MM.1S (cell line): Measurements from ENCODE around the gene ARHGEF7.
A peak's percentile ranks its signal among the peaks of the same experiment; 100 is the strongest.

ENCODE experiments used
- DNase-seq: peaks from one replicate; pipeline ENCODE4 v3.0.0-alpha.2; 2015
- H2AFZ ChIP-seq: fragments of 300-600 bp; sonication (generic); 2 replicates; pipeline ENCODE4 v1.6.0; 2016; ENCODE audit warnings: antibody characterized with exemption, low read length
- H3F3A ChIP-seq: fragments of 300-600 bp; sonication (generic); 2 replicates; pipeline ENCODE4 v1.6.1; 2016; ENCODE audit warnings: mild to moderate bottlenecking, antibody characterized with exemption, low read length, moderate library complexity, mixed read lengths; ENCODE audit not compliant: insufficient read depth
- H3K27ac ChIP-seq: fragments of 300-600 bp; sonication (generic); 2 replicates; pipeline ENCODE4 v1.5.1; 2016; ENCODE audit warnings: mild to moderate bottlenecking, low read length
- H3K27me3 ChIP-seq: fragments of 300-600 bp; sonication (generic); replicated peaks from 2 replicates; pipeline ENCODE4 v1.6.0; 2016; ENCODE audit warnings: low read length; ENCODE audit not compliant: insufficient read depth
- H3K36me3 ChIP-seq: fragments of 300-600 bp; sonication (generic); replicated peaks from 2 replicates; pipeline ENCODE4 v1.6.1; 2016; ENCODE audit warnings: mild to moderate bottlenecking, low read length, mixed read lengths; ENCODE audit not compliant: insufficient read depth
- H3K4me1 ChIP-seq: fragments of 300-600 bp; sonication (generic); 2 replicates; pipeline ENCODE4 v1.6.1; 2016; ENCODE audit warnings: low read length, mixed read lengths
- H3K4me2 ChIP-seq: fragments of 300-600 bp; sonication (generic); 2 replicates; pipeline ENCODE4 v1.6.0; 2016; ENCODE audit warnings: low read depth, low read length
- H3K4me3 ChIP-seq: fragments of 300-600 bp; sonication (generic); 2 replicates; pipeline ENCODE4 v1.5.1; 2016; ENCODE audit warnings: low read length, mixed read lengths
- H3K79me2 ChIP-seq: fragments of 300-600 bp; sonication (generic); 2 replicates; pipeline ENCODE4 v1.6.1; 2016; ENCODE audit warnings: mixed run types, low read length, mixed read lengths
- H3K9ac ChIP-seq: fragments of 300-600 bp; sonication (generic); 2 replicates; pipeline ENCODE4 v1.6.1; 2016; ENCODE audit warnings: low read length, mixed read lengths
- H3K9me2 ChIP-seq: fragments of 300-600 bp; sonication (generic); replicated peaks from 2 replicates; pipeline ENCODE4 v1.6.1; 2016; ENCODE audit warnings: mild to moderate bottlenecking, low read length, mixed read lengths; ENCODE audit not compliant: insufficient read depth
- H3K9me3 ChIP-seq: fragments of 300-600 bp; sonication (generic); replicated peaks from 2 replicates; pipeline ENCODE4 v1.6.1; 2016; ENCODE audit warnings: mild to moderate bottlenecking, low read length, mixed read lengths; ENCODE audit not compliant: insufficient read depth
- H4K20me1 ChIP-seq: fragments of 300-600 bp; sonication (generic); 2 replicates; pipeline ENCODE4 v1.6.1; 2016; ENCODE audit warnings: mild to moderate bottlenecking, low read length, moderate library complexity, mixed read lengths; ENCODE audit not compliant: insufficient read depth
- EZH2 ChIP-seq: fragments of 300-600 bp; sonication (generic); optimal IDR thresholded peaks from 2 replicates; pipeline ENCODE3; 2017; ENCODE audit warnings: low read depth, mild to moderate bottlenecking, antibody characterized with exemption, low read length, mixed read lengths
- EZH2phosphoT487 ChIP-seq: fragments of 300-600 bp; sonication (generic); IDR thresholded peaks from 2 replicates; pipeline ENCODE4 v1.6.1; 2018; ENCODE audit warnings: antibody characterized with exemption, low read length
- TF ChIP-seq, protein P1 (sequence below): fragments of 300-600 bp; sonication (generic); IDR thresholded peaks from 2 replicates; pipeline ENCODE4 v1.5.1; 2016; ENCODE audit warnings: antibody characterized with exemption, low read length, mixed read lengths

Gene ARHGEF7

DNA sequence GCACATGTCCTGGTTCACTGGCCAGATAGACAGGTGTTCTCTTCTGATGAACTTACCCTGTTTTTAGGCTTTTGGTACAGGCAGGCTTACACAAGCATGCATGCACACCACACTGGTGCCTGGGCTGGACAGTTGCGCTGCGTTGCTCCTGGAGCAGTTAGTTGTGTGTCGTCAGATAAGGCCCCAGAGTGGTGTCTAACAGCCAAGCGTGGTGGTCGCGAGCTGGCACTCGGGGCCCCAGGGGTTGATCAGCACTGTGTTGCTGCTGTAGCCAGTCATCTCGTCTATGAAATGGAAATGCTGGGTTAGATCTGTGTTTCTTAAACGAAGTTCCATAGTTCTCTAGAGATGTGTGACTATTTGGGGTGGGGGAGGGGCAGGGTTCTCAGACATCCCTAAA, 180.8 kb downstream of the ARHGEF7 start:
- Histone ChIP-seq H3K79me2 (no peaks in the 10 kb centered on the region), H3F3A (no peaks in the 10 kb centered on the region), H3K36me3 (no peaks in the 10 kb centered on the region; the same call in 1 of the 2 replicates), H3K9ac (no peak overlapping the region), H3K4me3 (no peak overlapping the region), H3K27me3 (no peaks in the 10 kb centered on the region), H3K9me3 (0 out of 2 replicates have a peak, but pooled peaks cover 3% of the 10 kb centered on the region), H4K20me1 (no peaks in the 10 kb centered on the region), H3K4me1 (peaks cover 13% of the 10 kb centered on the region), H3K9me2 (no peaks in the 10 kb centered on the region), H3K4me2 (0 out of 2 replicates have a peak overlapping the region, but pooled peaks have one; percentile 21), H3K27ac (no peak overlapping the region), H2AFZ (no peak overlapping the region)
- TF ChIP-seq EZH2phosphoT487 (no peak), EZH2 (no peak)
- TF ChIP-seq, protein P1, sequence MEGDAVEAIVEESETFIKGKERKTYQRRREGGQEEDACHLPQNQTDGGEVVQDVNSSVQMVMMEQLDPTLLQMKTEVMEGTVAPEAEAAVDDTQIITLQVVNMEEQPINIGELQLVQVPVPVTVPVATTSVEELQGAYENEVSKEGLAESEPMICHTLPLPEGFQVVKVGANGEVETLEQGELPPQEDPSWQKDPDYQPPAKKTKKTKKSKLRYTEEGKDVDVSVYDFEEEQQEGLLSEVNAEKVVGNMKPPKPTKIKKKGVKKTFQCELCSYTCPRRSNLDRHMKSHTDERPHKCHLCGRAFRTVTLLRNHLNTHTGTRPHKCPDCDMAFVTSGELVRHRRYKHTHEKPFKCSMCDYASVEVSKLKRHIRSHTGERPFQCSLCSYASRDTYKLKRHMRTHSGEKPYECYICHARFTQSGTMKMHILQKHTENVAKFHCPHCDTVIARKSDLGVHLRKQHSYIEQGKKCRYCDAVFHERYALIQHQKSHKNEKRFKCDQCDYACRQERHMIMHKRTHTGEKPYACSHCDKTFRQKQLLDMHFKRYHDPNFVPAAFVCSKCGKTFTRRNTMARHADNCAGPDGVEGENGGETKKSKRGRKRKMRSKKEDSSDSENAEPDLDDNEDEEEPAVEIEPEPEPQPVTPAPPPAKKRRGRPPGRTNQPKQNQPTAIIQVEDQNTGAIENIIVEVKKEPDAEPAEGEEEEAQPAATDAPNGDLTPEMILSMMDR = no peak
- no peak for DNase-seq

DNA sequence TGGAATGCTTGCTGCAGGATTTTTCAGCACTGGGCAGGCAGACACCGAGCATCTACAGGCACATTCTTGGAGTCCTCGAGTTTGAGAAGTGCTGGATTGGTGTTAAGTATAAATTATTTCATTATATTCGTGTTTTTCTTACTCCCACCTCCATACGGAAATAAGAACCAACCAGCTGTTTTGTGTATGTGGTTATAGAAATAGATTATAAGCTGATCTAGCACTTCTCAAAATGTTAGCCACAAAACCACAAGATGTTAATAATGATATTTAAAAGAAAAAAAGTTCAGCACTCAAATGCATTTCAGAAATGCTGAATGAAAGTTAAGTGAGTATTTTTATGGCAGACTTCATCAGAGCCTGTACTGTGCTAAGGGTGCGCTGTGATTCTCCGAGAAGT, 181.3 kb downstream of the ARHGEF7 start:
- no peak overlapping the region for H3K27ac ChIP-seq
- no peaks in the 10 kb centered on the region for H3K27me3 ChIP-seq
- no peaks in the 10 kb centered on the region for H3F3A ChIP-seq
- H3K4me3 ChIP-seq = no peak overlapping the region
- H3K79me2 ChIP-seq = no peaks in the 10 kb centered on the region
- no peak overlapping the region for H2AFZ ChIP-seq
- no peak overlapping the region for H3K9ac ChIP-seq
- H3K36me3 ChIP-seq = no peaks in the 10 kb centered on the region; the same call in 1 of the 2 replicates
- DNase-seq = peak; percentile 64
- H3K9me2 ChIP-seq = no peaks in the 10 kb centered on the region
- TF ChIP-seq EZH2 = no peak
- no peak for TF ChIP-seq EZH2phosphoT487
- TF ChIP-seq, protein P1 = no peak
- no peaks in the 10 kb centered on the region for H4K20me1 ChIP-seq
- 0 out of 2 replicates have a peak overlapping the region, but pooled peaks have one; percentile 21 for H3K4me2 ChIP-seq
- 0 out of 2 replicates have a peak, but pooled peaks cover 3% of the 10 kb centered on the region for H3K9me3 ChIP-seq
- peaks cover 13% of the 10 kb centered on the region for H3K4me1 ChIP-seq

DNA sequence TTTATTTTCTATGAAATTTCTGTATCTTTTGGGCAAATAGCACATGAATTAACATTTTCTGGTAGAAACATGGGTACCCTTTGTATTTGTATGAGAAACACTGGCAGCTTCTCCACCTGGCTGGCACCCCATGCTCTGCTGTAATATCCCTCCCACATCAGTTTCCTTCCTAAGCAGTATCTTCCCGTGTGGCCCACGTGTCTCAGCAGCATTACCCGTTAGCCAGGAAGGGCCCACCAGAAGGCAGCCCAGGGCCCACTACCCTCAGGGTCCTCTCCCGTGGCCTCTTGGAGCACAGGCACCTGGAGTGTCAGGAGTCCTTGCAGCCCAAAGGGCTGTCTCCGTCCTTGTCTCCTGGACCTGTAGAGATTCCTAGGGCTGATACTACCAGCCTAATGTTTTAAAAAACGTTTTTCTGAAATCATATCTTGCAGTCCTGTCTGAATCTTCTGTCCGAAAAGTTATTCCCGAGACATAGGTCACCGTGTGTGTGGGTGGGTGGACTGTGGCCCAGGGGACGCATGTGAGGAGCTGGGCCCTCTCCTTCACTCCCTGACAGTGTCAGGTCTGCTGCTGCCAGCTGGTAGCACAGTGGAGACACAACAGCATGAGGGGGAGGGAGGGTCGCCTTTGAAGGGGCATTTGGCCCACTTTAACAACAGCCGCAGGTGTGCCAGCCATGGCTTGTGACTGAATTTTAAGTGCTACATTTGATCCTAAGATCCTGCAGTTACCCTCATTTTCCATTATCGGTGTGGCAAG, 183.3 kb downstream of the ARHGEF7 start:
- DNase-seq = no peak
- H3K9ac ChIP-seq = no peak overlapping the region
- no peaks in the 10 kb centered on the region for H3K27me3 ChIP-seq
- H3K9me2 ChIP-seq = no peaks in the 10 kb centered on the region
- TF ChIP-seq, protein P1 = no peak
- TF ChIP-seq EZH2phosphoT487 (no peak), EZH2 (no peak)
- H3K4me3 ChIP-seq = no peak overlapping the region
- H2AFZ ChIP-seq = no peak overlapping the region
- no peak overlapping the region for H3K27ac ChIP-seq
- no peaks in the 10 kb centered on the region for H4K20me1 ChIP-seq
- H3F3A ChIP-seq = no peaks in the 10 kb centered on the region
- H3K4me2 ChIP-seq = no peak overlapping the region
- H3K36me3 ChIP-seq = no peaks in the 10 kb centered on the region
- peaks cover 13% of the 10 kb centered on the region for H3K4me1 ChIP-seq
- no peaks in the 10 kb centered on the region for H3K79me2 ChIP-seq
- 0 out of 2 replicates have a peak, but pooled peaks cover 3% of the 10 kb centered on the region for H3K9me3 ChIP-seq
